ENCODE data around the gene RMDN3. TPM values are rescaled to one million over a fixed set of nuclear protein-coding genes. Genes with fewer than 3 reads are reported as not detected.

RMDN3 gene
- total RNA-seq, 1 donor from 2014 or later, result 17.9 TPM

- ATAC-seq (no peak), DNase-seq (no peak)
- intact Hi-C loops (cut with micrococcal nuclease), result no loop called here
Observed at GRCh38 chr15:40759961-40760360, 4.9 kb upstream of the RMDN3 start.

DNA sequence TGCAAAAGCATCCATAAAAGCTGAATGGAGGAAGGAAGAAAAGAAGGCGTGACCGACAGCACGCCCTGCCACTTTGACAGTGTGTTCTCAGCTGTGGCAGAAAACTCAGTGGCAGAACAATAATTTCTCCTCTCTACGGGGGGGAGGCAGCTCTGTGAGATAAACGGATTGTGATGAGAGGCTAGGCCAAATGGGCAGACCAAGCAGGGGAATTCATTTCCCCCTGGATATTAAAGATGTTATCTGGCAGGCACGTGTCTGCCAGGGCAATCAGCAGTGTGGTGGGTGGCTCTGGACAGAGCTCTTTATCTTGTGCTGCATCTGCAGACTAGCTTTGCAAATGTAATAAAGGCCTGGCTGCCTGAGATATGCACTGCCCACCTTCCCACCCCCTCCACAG is 1.9 kb upstream of the RMDN3 start:
- no peak for ATAC-seq

GRCh38 chr15:40755812-40756208 is 756 bp upstream of the RMDN3 start:
- intact Hi-C loops (cut with micrococcal nuclease), result no loop called here
- DNase-seq (no peak), ATAC-seq (no peak)

More for the DNA sequence above, 1.9 kb upstream of the RMDN3 start:
- intact Hi-C loops (cut with micrococcal nuclease), result no loop called here
- DNase-seq, result no peak

- peak; percentile 46 for ATAC-seq
- DNase-seq, result no peak
- intact Hi-C loops (cut with micrococcal nuclease), result no loop called here
Observed at GRCh38 chr15:40754574-40754882, 526 bp downstream of the RMDN3 start.

DNA sequence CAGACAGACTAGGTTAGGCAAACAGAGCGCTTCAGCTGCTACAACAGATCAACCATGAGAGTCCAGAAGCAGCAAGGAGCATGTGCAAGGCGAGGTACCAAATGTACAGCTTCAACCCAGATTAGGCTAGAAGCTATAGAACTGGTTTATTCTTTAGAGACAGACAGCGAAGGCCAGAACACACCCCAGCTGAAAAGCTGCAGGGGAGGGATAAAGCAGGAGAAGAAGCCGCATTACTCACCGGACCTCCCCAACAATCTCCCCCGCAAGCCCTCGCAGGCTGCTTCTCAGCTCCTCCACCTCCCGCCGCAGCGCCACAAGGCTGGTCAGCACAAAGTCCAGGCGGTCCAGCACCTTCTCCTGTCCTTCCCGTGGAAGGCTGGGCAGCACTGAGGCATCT is 3.3 kb downstream of the RMDN3 start:
- DNase-seq, result no peak
- no peak for ATAC-seq
- intact Hi-C loops (cut with micrococcal nuclease), result no loop called here

DNA sequence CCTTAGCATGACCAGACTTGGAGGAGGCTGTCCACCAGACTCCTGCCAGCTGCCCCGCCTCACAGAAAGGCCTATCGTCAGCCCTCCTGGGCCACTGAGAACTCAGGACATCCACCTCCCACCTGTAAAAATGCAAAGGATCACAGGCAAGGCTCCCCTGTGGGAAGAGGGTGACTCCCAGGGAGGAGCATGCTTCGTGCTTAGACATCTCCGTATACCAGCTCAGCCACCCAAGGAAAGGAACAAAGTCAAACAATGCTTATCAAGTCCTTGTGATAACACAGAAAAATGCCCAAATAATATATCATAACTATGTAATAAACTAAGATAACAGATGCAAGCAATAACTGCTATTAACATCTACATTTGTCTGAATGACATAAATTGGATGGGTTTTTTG is 4.2 kb downstream of the RMDN3 start:
- no peak for ATAC-seq
- intact Hi-C loops (cut with micrococcal nuclease), result no loop called here
- DNase-seq, result no peak

DNA sequence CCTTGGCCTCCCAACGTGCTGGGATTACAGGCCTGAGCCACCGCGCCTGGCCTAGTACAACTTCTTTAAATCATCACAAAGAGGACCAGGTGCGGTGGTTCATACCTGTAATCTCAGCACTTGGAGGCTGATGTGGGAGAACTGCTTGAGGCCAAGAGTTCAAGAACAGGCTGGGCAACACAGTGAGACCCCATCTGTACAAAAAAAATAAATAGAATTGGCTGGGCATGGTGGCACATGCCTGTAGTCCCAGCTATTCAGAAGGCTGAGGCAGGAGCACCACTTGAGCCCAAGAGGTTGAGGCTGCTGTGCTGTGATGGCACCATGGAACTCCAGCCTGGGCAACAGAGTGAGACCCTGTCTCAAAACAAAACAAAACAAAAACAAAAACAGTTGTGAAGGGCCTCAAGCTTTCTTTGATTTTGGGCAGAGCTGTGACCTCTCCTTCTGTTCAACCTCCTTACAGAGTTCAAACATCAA is 5.9 kb downstream of the RMDN3 start:
- ATAC-seq (no peak), DNase-seq (no peak)
- intact Hi-C loops (cut with micrococcal nuclease), result no loop called here

DNA sequence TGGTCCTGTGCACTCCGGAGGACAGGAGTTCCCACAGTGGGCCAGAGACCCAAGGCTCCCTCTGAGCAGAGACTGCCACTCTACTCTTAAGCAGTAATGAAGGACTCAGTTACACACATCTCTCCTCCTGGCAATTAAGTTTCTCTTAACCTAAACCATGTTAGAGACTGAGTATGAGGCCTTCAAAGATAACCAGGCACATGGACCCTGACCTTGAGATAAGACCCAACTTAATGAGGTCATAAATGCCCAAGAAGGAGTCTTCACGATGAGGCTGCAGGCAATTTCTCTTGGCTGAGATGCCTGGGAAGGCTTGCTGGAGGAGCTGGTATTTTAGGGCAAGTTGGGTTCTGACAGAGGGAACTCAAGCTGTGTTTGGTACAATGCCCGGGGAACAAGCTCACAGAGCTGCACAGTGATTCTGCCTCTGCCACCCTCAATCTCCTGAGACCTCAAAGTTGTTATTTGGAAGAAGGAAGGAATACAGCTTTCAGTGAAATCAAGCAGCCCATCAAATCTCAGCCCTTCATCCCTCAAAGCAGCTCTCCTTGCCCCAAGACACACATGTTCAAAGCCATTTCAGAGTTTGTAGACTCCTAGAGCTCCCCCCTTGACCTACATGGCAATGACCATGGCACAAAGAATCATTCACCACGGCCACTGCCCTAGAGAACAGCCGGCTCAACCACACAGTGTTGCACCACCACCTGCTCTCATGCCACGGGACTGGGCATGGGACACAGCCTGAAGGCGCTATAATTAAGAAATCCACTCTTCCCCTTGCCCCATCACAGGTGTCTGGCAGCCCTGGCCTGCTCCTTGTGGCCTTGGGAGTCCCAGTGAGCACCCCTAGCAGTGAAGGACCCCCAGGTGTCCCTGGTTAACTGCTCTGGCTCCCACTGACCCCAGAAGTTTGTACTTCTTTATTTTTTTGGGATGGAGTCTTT is 7.1 kb downstream of the RMDN3 start:
- DNase-seq (no peak), ATAC-seq (no peak)
- intact Hi-C loops (cut with micrococcal nuclease), result no loop called here

- ATAC-seq (peak; percentile 42), DNase-seq (no peak)
- intact Hi-C loops (cut with micrococcal nuclease), result no loop called here
Observed at GRCh38 chr15:40746916-40747418, 8.1 kb downstream of the RMDN3 start.

- intact Hi-C loops (cut with micrococcal nuclease), result no loop called here
- DNase-seq (no peak), ATAC-seq (no peak)
Observed at GRCh38 chr15:40744815-40745152, 10.3 kb downstream of the RMDN3 start.

- intact Hi-C loops (cut with micrococcal nuclease), result no loop called here
- ATAC-seq (peak; percentile 79), DNase-seq (peak; percentile 58)
Observed at GRCh38 chr15:40743921-40744814, 10.9 kb downstream of the RMDN3 start.

DNA sequence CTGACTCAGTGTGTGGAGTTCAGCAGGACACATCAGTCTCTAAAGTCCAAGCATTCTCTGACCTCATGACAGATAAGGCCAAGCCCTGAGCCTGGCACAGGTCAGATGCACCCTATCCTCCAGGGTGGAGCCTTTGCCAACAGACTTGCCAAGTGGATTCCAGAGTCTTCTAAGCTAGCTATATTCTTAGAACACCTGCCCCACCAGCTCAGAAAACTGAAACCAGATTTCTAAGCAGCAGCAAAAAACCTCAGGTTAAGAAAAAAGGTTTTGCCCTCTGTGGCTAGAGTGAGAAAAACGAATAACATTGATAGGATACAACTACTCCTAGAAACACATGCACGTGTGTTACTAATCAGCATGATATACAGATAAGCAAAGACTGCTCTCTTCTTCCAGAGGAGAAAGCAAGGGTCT is 11.6 kb downstream of the RMDN3 start:
- peak; percentile 64 for ATAC-seq
- intact Hi-C loops (cut with micrococcal nuclease), result no loop called here

GRCh38 chr15:40739854-40740253 is 15.2 kb downstream of the RMDN3 start:
- no peak for DNase-seq
- intact Hi-C loops (cut with micrococcal nuclease), result no loop called here
- ATAC-seq, result no peak

More for the DNA sequence above, 11.6 kb downstream of the RMDN3 start:
- no peak for DNase-seq

GRCh38 chr15:40739047-40739446 is 16.0 kb downstream of the RMDN3 start:
- DNase-seq (no peak), ATAC-seq (no peak)
- intact Hi-C loops (cut with micrococcal nuclease), result no loop called here

GRCh38 chr15:40737048-40737447 is 18.0 kb downstream of the RMDN3 start:
- ATAC-seq (no peak), DNase-seq (no peak)
- intact Hi-C loops (cut with micrococcal nuclease), result no loop called here

DNA sequence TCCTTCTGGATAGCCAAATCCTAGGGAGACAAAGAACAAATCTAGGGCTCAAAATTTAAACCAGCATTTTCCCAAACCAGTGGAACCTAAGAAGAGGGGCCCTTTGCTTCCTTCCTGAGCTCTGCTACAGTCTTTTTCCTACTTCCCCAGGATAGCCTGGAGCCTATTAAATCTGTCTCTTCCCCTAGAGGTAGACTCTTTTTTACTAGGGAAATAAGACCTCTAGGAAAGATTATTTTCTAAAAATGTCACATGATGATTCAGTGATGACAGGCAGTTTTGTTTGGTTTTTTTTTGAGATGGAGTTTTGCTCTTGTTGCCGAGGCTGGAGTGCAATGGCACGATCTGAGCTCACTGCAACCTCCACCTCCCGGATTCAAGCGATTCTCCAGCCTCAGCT is 18.5 kb downstream of the RMDN3 start:
- intact Hi-C loops (cut with micrococcal nuclease), result no loop called here
- no peak for ATAC-seq
- DNase-seq, result no peak

- ATAC-seq (no peak), DNase-seq (no peak)
- intact Hi-C loops (cut with micrococcal nuclease), result no loop called here
Observed at GRCh38 chr15:40731034-40731433, 24.0 kb downstream of the RMDN3 start.

- intact Hi-C loops (cut with micrococcal nuclease), result no loop called here
- DNase-seq (no peak), ATAC-seq (no peak)
Observed at GRCh38 chr15:40723919-40724318, 31.1 kb downstream of the RMDN3 start.

DNA sequence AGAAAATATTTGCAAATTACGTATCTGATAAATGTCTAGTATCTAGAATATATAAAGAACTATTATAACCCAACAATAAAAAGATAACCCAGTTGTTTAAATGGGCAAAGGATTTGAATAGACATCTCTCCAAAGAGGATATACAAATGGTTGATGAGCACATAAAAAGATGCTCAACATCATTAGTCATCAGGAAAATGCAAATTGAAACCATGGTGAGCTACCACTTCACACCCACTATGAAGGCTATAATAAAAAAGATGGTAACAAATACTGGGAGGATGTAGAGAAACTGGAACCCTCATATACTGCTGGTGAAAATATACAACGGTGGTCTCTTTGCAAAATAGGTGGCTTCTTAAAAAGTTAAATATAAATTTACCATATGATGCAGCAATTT is 32.1 kb downstream of the RMDN3 start:
- ATAC-seq, result no peak
- DNase-seq, result no peak
- intact Hi-C loops (cut with micrococcal nuclease), result no loop called here

DNA sequence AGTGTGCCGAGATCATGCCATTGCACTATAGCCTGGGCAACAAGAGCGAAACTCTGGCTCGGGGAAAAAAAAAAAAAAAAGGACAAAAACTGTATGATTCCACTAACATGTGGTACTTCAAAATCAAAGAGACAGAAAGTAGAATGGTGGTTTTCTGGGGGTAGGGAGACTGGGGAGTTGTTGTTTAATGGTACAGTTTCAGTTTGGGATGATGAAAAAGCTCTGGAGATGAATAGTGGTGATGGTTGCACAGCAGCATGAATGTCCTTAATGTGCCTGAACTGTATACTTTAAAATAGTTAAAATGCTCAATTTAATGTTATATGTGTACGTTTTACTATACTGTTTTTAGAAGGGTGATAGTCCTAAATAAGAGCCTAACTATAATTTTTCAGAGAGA is 32.7 kb downstream of the RMDN3 start:
- intact Hi-C loops (cut with micrococcal nuclease), result no loop called here
- no peak for ATAC-seq

More for the DNA sequence above, 32.7 kb downstream of the RMDN3 start:
- DNase-seq, result no peak

Measured in left ventricle myocardium superior (tissue), 1 donor.